Measurements from ENCODE around the gene TCP11L2. TPM values are rescaled to one million over a fixed set of nuclear protein-coding genes. Genes with fewer than 3 reads are reported as not detected.

Gene TCP11L2
- total RNA-seq, 1 donor from 2014 or later = 61.2 TPM

- intact Hi-C loops (cut with DNase I) = no loop called here
- DNase-seq (ENCODE audit: low spot score) = no peak
These were observed 26.9 kb downstream of the TCP11L2 start for GRCh38 chr12:106329231-106329982.

DNA sequence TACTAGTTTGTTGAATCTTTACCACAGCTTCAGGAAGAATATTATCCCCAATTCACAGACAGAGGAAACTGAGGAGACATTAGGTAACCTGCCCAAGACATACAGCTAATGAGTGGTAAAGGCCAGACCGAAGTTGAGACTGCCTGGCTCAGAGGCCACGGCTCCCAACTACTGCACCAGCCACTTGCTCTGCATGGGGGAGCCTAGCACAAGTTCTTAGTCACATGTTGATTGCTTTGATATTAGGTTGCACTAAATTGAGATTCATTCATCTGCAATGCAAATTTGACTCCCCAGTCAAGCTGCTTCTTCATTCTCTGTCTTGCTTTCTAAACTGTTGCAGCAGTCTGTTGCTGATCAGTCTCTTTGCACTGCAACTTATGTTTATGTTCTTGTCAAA is 29.1 kb downstream of the TCP11L2 start:
- no peak for DNase-seq (ENCODE audit: low spot score)
- intact Hi-C loops (cut with DNase I) = no loop called here

DNA sequence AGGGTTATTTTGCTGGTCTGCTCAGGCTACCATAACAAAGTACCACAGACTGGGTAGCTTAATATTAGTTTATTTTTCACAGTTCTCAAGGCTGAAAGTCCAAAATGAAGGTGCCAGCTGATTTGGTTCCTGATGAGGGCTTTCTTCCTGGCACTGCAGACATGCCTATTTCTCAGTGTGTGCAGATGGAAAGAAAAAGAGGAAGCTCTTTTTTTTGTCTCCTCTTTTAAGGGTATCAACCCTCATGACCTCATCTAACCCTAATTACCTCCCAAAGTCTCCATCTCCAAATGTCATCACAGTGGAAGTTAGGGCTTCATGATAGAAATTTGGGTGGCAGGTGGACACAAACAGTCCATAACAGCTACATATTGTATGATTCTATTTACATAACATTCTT is 30.0 kb downstream of the TCP11L2 start:
- DNase-seq (ENCODE audit: low spot score) = no peak
- intact Hi-C loops (cut with DNase I) = no loop called here

GRCh38 chr12:106333010-106333409 is 30.5 kb downstream of the TCP11L2 start:
- no peak for DNase-seq (ENCODE audit: low spot score)
- intact Hi-C loops (cut with DNase I) = no loop called here

GRCh38 chr12:106333756-106334155 is 31.2 kb downstream of the TCP11L2 start:
- intact Hi-C loops (cut with DNase I) = no loop called here
- DNase-seq (ENCODE audit: low spot score) = no peak

DNA sequence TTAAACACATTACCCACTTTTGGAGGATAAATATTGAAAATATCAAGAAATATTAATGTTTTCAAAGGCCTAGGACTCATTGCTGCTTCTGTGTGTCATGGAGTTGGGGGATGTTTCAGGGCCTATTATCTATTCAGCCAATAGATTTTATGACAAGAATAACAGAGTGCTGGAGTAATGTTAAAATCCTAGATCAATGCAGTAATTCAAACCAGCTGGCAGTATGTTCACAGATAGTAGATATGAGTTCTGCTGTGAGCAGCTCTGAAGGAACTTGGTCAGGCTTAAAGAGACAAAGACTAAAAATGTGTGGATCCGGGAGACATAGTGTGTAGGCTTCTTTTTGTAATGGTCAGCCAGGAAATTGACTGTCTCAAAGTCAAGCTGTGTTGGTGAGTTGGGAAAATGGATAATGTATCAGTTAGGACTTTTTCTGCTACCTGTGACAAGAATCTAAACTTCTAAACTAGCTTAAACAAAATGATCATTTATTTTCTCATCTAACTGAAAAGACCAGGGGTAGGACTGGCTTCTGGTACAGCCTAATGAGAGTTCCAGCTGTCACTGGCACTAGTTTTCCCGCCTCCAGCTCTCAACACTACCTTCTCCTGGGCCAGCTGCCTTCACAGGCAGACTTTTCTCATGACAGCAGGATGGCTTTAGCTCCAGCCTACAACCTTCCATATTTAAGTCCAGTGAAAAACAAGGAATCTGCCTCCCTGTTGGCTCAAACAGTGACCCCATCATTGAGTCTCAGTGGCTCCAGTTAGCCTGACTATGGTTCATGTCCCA is 38.7 kb downstream of the TCP11L2 start:
- intact Hi-C loops (cut with DNase I) = loop anchor here (5.0 to 10.0 kb wide), 2 partner anchors 94 to 926 kb away; partner anchors contain the start of gene CKAP4

DNA sequence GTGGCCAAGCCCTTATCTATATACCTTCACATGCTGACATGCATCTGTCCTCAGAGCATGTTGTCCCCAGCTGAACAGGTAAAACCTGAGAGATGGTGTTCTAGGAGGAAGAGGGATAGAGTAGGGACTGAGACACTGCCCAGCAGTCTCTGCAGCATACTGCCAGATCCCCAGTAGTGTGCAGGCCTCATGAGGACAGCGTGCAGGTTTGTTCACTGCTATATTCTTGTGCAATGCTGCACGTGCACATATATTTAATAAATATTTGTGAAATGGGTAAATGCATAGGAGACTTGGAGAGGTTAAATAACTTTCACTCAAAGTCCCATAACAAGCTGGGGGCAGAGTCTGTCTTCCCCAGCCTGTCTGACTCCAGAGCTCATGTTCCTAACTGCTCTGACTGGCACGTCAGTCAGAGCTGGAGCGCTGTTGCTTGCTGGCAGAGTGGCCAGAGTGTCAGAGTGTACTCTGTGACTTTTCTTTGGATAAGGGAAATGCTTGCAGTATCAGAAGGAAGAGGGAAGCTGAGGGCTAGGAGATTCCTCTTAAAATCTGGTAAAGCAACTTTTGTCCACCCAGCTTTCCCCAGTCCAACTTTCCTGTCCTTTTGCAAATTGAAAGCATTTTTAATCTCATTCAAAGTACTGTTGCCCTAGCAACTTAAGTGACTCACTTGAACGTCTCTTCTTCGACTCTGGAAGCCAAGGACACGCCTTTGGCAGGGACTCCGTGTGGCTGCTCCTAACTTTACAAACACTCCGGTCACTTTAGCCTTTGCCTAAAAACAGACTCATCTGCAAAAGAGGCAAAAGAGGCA is 40.1 kb downstream of the TCP11L2 start:
- peak; percentile 81 for DNase-seq (ENCODE audit: low spot score)
- intact Hi-C loops (cut with DNase I) = loop anchor here (2.0 to 10.0 kb wide), 3 partner anchors 40 to 928 kb away; partner anchors contain the start of genes CKAP4 and TCP11L2

More for the DNA sequence above, 38.7 kb downstream of the TCP11L2 start:
- no peak for DNase-seq (ENCODE audit: low spot score)

- intact Hi-C loops (cut with DNase I) = loop anchor here (2.0 to 10.0 kb wide), 3 partner anchors 40 to 928 kb away; partner anchors contain the start of genes CKAP4 and TCP11L2
- no peak for DNase-seq (ENCODE audit: low spot score)
These were observed 40.6 kb downstream of the TCP11L2 start for GRCh38 chr12:106343214-106343528.

- intact Hi-C loops (cut with DNase I) = loop anchor here (2.0 to 10.0 kb wide), 3 partner anchors 97 to 929 kb away; partner anchors contain the start of gene CKAP4
- DNase-seq (ENCODE audit: low spot score) = no peak
These were observed 41.6 kb downstream of the TCP11L2 start for GRCh38 chr12:106344131-106344530.

DNA sequence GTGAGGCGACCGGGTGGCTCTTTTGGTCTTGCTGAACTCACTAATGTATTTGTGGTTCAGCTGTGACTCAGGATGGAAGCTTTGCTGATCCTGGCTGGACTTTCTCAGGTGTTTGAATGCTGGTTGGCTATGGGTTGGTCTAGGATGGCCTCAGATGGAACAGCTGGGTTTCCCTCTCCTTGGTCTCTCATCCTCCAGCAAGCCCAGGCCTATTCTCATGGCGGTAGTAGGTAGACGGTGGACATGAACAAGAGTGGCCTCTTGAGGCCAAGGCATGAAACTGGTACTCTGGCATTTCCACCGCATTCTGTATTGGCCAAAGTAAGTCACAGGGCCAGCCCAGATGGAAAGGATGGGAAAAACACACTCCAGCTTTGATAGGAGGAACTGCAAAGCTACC is 43.2 kb downstream of the TCP11L2 start:
- intact Hi-C loops (cut with DNase I) = loop anchor here (2.0 to 10.0 kb wide), 2 partner anchors 119 to 931 kb away; no protein-coding TSS in a partner anchor
- DNase-seq (ENCODE audit: low spot score) = no peak

DNA sequence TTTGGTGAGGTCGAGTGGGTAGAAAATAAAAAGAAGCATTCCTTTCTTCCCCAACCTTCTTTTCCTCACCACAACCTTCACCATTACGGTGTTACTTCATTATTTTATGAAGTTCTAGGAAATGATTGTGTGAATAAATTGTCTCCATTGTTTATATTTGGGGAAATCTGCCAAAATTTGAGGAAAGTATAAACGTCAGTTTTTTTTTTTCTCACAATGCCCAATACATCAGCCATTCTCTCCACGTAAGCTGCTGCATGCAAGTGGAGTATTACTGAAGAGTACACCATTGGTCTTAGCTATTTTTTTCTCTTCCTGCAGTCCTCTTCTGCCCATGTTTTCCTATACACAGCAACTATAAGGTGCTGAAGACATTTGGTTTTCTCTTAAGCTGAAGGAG is 45.9 kb downstream of the TCP11L2 start:
- intact Hi-C loops (cut with DNase I) = loop anchor here (10.0 kb wide), 1 partner anchor 934 kb away; no protein-coding TSS in a partner anchor
- DNase-seq (ENCODE audit: low spot score) = no peak

- no peak for DNase-seq (ENCODE audit: low spot score)
- intact Hi-C loops (cut with DNase I) = no loop called here
These were observed 50.6 kb downstream of the TCP11L2 start for GRCh38 chr12:106353175-106353574.

DNA sequence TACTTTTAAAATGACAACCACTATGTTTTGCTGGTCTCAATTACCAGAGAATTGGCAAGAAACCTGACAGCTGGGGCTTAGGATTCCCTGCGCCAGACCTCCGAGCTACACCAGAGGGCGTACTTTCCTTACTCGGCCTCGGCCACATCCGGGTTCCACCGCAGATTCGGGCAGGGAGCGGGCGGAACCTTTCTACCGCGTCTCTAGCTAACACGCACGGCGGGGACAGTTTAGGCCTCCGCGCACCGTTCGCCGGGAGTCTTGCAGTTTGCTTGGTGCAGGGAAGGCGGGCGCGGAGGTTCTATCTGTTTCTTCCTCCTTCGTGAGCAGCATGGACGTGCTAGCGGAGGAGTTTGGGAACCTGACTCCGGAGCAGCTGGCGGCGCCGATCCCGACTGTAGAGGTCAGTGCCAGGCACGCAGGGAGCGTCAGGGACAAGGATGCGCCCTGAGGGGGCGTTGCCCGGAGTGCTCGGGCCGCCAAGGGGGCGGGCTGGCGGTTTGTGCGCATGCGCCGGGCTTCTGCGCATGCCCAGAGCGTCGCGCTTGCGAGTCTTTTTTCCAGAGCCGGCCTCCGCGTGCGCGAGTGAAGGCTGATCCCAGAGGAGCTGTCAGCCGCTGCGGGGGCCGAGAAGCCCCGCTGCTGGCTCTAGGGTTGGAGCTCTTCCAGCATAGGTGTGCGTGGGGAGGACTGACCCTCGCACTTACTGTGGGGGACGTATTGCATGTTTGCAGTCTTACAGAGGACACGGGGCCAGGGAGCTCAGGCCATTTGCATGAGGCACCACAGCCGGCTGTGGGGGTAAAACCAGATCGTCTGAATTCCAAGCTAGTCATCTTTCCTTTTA is 55.2 kb downstream of the TCP11L2 start, which contains the start of gene POLR3B:
TSS of gene POLR3B (plus strand) at position 200 of the 847 bp plus-strand sequence. CDS start at position 332, 132 bp downstream.
- intact Hi-C loops (cut with DNase I) = loop anchor here (1.0 to 5.0 kb wide), 2 partner anchors 54 to 415 kb away; partner anchors contain the start of gene RIC8B
- peak; percentile 96 for DNase-seq (ENCODE audit: low spot score)

GRCh38 chr12:106358396-106359241 is 56.1 kb downstream of the TCP11L2 start:
- intact Hi-C loops (cut with DNase I) = loop anchor here (5.0 kb wide), 1 partner anchor 414 kb away; the partner anchor contains the start of gene RIC8B
- DNase-seq (ENCODE audit: low spot score) = no peak

GRCh38 chr12:106359646-106360399 is 57.3 kb downstream of the TCP11L2 start:
- intact Hi-C loops (cut with DNase I) = loop anchor here (5.0 kb wide), 1 partner anchor 412 kb away; the partner anchor contains the start of gene RIC8B

DNA sequence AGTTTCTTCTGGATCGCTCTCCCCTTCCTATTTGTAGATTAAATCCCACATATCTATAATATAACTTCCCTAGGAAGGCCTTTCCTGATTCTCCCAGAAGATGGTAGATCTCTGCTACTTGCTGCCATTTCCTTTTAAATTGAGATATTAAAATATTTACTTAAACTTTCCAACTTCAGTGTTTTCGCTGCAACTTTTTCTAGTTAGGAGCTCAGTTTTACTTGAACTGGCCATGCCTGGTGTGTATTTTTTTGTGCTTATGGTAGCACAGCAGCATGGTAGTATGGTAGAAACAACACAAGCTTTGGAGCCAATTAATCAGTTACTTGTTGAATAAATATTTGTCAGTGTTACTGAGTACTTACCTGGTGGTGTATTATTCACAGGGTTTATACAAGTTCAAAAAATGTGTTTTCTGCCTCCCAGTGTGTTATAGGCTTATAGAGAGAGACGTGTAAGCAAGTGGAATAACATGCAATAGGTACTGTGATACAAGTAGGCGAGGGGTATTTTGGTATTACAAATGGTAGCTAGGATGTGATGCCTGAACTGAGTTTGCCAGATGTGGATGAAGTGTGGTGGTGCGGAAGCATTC is 58.0 kb downstream of the TCP11L2 start:
- no peak for DNase-seq (ENCODE audit: low spot score)
- intact Hi-C loops (cut with DNase I) = no loop called here

More at GRCh38 chr12:106359646-106360399, 57.3 kb downstream of the TCP11L2 start:
- no peak for DNase-seq (ENCODE audit: low spot score)
